OCI-LY7 (cell line): ENCODE results near the gene ATE1. TPM values are rescaled to one million over a fixed set of nuclear protein-coding genes. Genes with fewer than 3 reads are reported as not detected.

Experiments
- BruUV-seq: library from RNA; stranded (reverse); fragments of 400-500 nt; replicated peaks from 2 replicates; lab custom pipeline; 2021; lab: Mats Ljungman, UMichigan
- CTCF ChIA-PET: fragments of 300-600 bp; sonication (Branson Sonifier 250); formaldehyde crosslinking; loops from one replicate; lab custom pipeline; 2022; ENCODE audit warnings: antibody characterized with exemption; ENCODE audit not compliant: unreplicated experiment; lab: Charles Lee
- POLR2A ChIA-PET: fragments of 300-600 bp; sonication (Branson Sonifier 250); formaldehyde crosslinking; loops from one replicate; lab custom pipeline; 2022; ENCODE audit warnings: antibody characterized with exemption; lab: Charles Lee
- DNase-seq: peaks from one replicate; pipeline ENCODE4 v3.0.0-alpha.2; 2015; ENCODE audit warnings: low spot score
- H2AFZ ChIP-seq: fragments of 200-600 bp; sonication (generic), shearing (Covaris generic); 2 replicates; pipeline ENCODE4 v1.6.1; 2014; ENCODE audit warnings: mild to moderate bottlenecking, antibody characterized with exemption, low read length, moderate library complexity
- H3K27ac ChIP-seq: fragments of 200-600 bp; sonication (generic); 2 replicates; pipeline ENCODE4 v1.5.1; 2014; ENCODE audit warnings: mixed run types, low read depth, mild to moderate bottlenecking, moderate library complexity, low read length, inconsistent platforms; ENCODE audit not compliant: poor library complexity, severe bottlenecking
- H3K36me3 ChIP-seq: fragments of 200-600 bp; sonication (generic); 2 replicates; pipeline ENCODE4 v1.6.1; 2014; ENCODE audit warnings: mild to moderate bottlenecking, antibody characterized with exemption, low read length, moderate library complexity, mixed read lengths; ENCODE audit not compliant: insufficient read depth
- H3K4me1 ChIP-seq: fragments of 200-600 bp; sonication (generic); 2 replicates; pipeline ENCODE4 v1.5.1; 2014; ENCODE audit warnings: mild to moderate bottlenecking, low read length; ENCODE audit not compliant: insufficient read depth, poor library complexity, severe bottlenecking
- H3K4me2 ChIP-seq: fragments of 200-600 bp; sonication (generic); 2 replicates; pipeline ENCODE4 v1.6.1; 2014; ENCODE audit warnings: mild to moderate bottlenecking, low read length
- H3K4me3 ChIP-seq: fragments of 200-600 bp; sonication (generic); 2 replicates; pipeline ENCODE4 v1.5.1; 2014; ENCODE audit warnings: mild to moderate bottlenecking, low read depth, low read length; ENCODE audit not compliant: poor library complexity, severe bottlenecking
- H3K79me2 ChIP-seq: fragments of 200-600 bp; sonication (generic); 2 replicates; pipeline ENCODE4 v1.6.1; 2016; ENCODE audit warnings: low read depth, mild to moderate bottlenecking, low read length, moderate library complexity, mixed read lengths; ENCODE audit not compliant: insufficient read depth
- H3K9me2 ChIP-seq: fragments of 200-600 bp; sonication (generic); 2 replicates; pipeline ENCODE4 v1.6.1; 2016; ENCODE audit warnings: mild to moderate bottlenecking, low read length, mixed read lengths; ENCODE audit not compliant: insufficient read depth
- H3K9me3 ChIP-seq: fragments of 200-600 bp; sonication (generic); 2 replicates; pipeline ENCODE4 v1.6.1; 2014; ENCODE audit warnings: mild to moderate bottlenecking, mixed run types, low read length, mixed read lengths
- H4K20me1 ChIP-seq: fragments of 200-600 bp; sonication (generic); 2 replicates; pipeline ENCODE4 v1.6.1; 2014; ENCODE audit warnings: mild to moderate bottlenecking, antibody characterized with exemption, low read length, moderate library complexity, mixed read lengths; ENCODE audit not compliant: insufficient read depth
- EZH2phosphoT487 ChIP-seq: fragments of 200-600 bp; sonication (generic); IDR thresholded peaks from 2 replicates; pipeline ENCODE4 v1.6.1; 2018; ENCODE audit warnings: low read depth, borderline replicate concordance, mild to moderate bottlenecking, mixed run types, antibody characterized with exemption, low read length, moderate library complexity, mixed read lengths
- intact Hi-C: fragments of 100-400 bp; cut with micrococcal nuclease; formaldehyde crosslinking; loops from one replicate; pipeline ENCODE4 v1.10.0; 2022; ENCODE audit not compliant: unreplicated experiment
- total RNA-seq, 2 experiments: library from RNA; depleted of rRNA in 1 of 2; stranded (reverse); fragments of >200 nt in 1 of 2; shearing (Covaris generic) in 1 of 2; gene quantifications; 2 replicates each; pipeline ENCODE4 v1.2.3, GENCODE V29; 2014 to 2022
- TF ChIP-seq, protein P1 (sequence below): fragments of 200-600 bp; sonication (generic); conservative IDR thresholded peaks from 2 replicates; pipeline ENCODE4 v1.5.1; 2014; ENCODE audit warnings: mild to moderate bottlenecking, antibody characterized with exemption, low read length, moderate library complexity, mixed read lengths

Gene ATE1
- total RNA-seq, 2 experiments from 2014 or later, result 14.8 to 44.7 TPM

DNA sequence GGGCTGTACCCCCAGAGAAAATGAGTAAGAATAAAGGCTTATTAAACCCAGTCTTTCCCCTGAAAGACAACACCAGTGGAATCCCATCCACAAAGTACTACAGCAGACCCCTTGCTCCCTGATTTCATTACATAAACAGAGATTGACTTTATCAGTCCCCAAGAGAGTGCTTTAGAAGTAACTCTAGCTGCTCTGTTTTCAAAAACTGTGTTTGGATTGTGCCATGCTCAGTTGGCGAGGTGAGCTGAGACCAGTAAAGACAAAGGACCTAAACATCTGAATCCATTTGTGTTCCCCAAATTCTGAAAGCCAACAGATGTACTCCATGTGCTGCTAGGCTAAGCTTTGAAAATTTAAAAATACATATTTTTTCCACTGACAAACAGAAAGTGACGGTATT is 127.0 kb downstream of the ATE1 start:
- intact Hi-C loops, result no loop called here
- POLR2A ChIA-PET, result interaction anchor here (0.9 kb wide), 1 partner anchor 11 kb away, joined by 7 read pairs; no protein-coding TSS in a partner anchor
- Histone ChIP-seq H3K27ac (no peak overlapping the region), H3K9me3 (no peaks in the 10 kb centered on the region), H3K79me2 (no peaks in the 10 kb centered on the region), H3K4me3 (no peak overlapping the region), H3K9me2 (no peaks in the 10 kb centered on the region), H3K36me3 (no peaks in the 10 kb centered on the region), H4K20me1 (no peaks in the 10 kb centered on the region), H3K4me1 (no peaks in the 10 kb centered on the region), H3K4me2 (no peak overlapping the region), H2AFZ (no peak overlapping the region)
- BruUV-seq, result no TSS peak
- no peak for DNase-seq
- CTCF ChIA-PET, result interaction anchor here (0.5 kb wide), 1 partner anchor 110 kb away, joined by 3 read pairs; no protein-coding TSS in a partner anchor
- no peak for TF ChIP-seq EZH2phosphoT487
- TF ChIP-seq, protein P1, sequence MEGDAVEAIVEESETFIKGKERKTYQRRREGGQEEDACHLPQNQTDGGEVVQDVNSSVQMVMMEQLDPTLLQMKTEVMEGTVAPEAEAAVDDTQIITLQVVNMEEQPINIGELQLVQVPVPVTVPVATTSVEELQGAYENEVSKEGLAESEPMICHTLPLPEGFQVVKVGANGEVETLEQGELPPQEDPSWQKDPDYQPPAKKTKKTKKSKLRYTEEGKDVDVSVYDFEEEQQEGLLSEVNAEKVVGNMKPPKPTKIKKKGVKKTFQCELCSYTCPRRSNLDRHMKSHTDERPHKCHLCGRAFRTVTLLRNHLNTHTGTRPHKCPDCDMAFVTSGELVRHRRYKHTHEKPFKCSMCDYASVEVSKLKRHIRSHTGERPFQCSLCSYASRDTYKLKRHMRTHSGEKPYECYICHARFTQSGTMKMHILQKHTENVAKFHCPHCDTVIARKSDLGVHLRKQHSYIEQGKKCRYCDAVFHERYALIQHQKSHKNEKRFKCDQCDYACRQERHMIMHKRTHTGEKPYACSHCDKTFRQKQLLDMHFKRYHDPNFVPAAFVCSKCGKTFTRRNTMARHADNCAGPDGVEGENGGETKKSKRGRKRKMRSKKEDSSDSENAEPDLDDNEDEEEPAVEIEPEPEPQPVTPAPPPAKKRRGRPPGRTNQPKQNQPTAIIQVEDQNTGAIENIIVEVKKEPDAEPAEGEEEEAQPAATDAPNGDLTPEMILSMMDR, result no peak

DNA sequence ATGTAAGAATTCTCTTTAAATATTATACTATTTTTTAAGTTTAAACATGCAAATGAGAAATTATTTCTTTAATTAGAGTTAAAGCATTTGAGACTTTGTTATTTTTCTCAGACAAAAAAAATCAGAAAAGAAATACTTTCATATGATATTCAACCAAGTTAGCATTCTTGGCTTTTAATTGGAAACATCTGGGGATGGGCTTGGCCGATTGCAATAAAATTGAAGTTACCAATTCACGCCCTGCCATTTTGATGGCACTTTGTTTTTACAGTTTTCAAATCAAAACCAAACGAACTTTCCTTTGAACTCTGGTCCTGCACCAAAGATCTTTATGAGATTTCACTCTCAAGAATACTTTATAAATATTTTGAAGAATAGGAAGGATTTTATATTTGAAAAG is 127.7 kb downstream of the ATE1 start:
- no peaks in the 10 kb centered on the region for H4K20me1 ChIP-seq
- no peak for DNase-seq
- no peaks in the 10 kb centered on the region for H3K36me3 ChIP-seq
- H3K4me2 ChIP-seq, result no peak overlapping the region
- H3K9me2 ChIP-seq, result no peaks in the 10 kb centered on the region
- H3K4me1 ChIP-seq, result no peaks in the 10 kb centered on the region
- no peaks in the 10 kb centered on the region for H3K79me2 ChIP-seq
- TF ChIP-seq EZH2phosphoT487, result no peak
- TF ChIP-seq, protein P1, result no peak
- intact Hi-C loops, result no loop called here
- BruUV-seq, result no TSS peak
- ChIA-PET POLR2A (no interaction called here), CTCF (no interaction called here)
- H3K27ac ChIP-seq, result no peak overlapping the region
- H3K9me3 ChIP-seq, result no peaks in the 10 kb centered on the region
- H3K4me3 ChIP-seq, result no peak overlapping the region
- no peak overlapping the region for H2AFZ ChIP-seq

DNA sequence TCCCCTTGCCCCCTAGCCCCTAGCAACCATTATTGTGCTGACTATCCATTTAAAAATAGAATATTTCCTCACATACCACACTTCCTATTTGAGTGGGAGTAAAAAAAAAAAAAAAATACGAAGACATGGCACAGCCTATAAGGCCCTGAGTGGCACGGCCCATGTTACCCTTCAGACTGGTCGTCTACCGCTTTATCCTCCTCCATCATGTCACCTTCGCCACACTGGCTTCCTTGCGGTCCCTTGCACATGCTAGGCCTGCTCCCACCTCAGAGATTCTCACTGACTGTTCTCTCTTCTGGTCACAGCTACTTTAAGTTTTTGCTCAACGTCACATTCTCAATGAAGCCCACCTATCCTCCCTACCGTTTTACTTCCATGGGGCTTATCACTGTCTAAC is 130.3 kb downstream of the ATE1 start:
- POLR2A ChIA-PET, result no interaction called here
- intact Hi-C loops, result no loop called here
- Histone ChIP-seq H3K4me3 (no peak overlapping the region), H4K20me1 (no peaks in the 10 kb centered on the region), H2AFZ (no peak overlapping the region), H3K4me2 (no peak overlapping the region), H3K36me3 (no peaks in the 10 kb centered on the region), H3K79me2 (no peaks in the 10 kb centered on the region), H3K27ac (no peak overlapping the region), H3K9me3 (no peaks in the 10 kb centered on the region), H3K4me1 (no peaks in the 10 kb centered on the region), H3K9me2 (no peaks in the 10 kb centered on the region)
- DNase-seq, result no peak
- BruUV-seq, result no TSS peak
- no peak for TF ChIP-seq EZH2phosphoT487
- TF ChIP-seq, protein P1, result no peak
- CTCF ChIA-PET, result no interaction called here
